HepG2 (cell line): Measurements from ENCODE around the gene ATE1. TPM values are rescaled to one million over a fixed set of nuclear protein-coding genes. Genes with fewer than 3 reads are reported as not detected.
A peak's percentile ranks its signal among the peaks of the same experiment; 100 is the strongest.

ENCODE experiments used
- DMAP1 ChIP-seq: IDR thresholded peaks from 2 replicates; pipeline ENCODE4 v1.6.1; 2016
- GFI1 ChIP-seq: sonication (generic); formaldehyde crosslinking; IDR thresholded peaks from 2 replicates; pipeline ENCODE4 v1.5.0; 2020; ENCODE audit warnings: missing genetic modification reagents, mild to moderate bottlenecking, borderline replicate concordance
- HNF4A ChIP-seq: sonication (generic); formaldehyde crosslinking; IDR thresholded peaks from 2 replicates; pipeline ENCODE4 v1.4.0; 2020; ENCODE audit warnings: missing genetic modification reagents
- NR2F1 ChIP-seq, 2 experiments: fragments of 450-650 bp in 1 of 2; formaldehyde crosslinking in 1 of 2; IDR thresholded peaks; 2 replicates each; pipeline versions ENCODE4 v1.5.0 to v1.6.1; 2016 to 2020; ENCODE audit warnings: mild to moderate bottlenecking in 1 of 2, missing compliant biosample characterization in 1 of 2, missing genetic modification reagents in 1 of 2, moderate library complexity in 1 of 2
- SMYD3 ChIP-seq: sonication (generic); formaldehyde crosslinking; IDR thresholded peaks from 2 replicates; pipeline ENCODE4 v1.8.1; 2023; ENCODE audit warnings: mild to moderate bottlenecking, missing genetic modification reagents
- SNAPC2 ChIP-seq: sonication (generic); formaldehyde crosslinking; IDR thresholded peaks from 2 replicates; pipeline ENCODE4 v1.8.1; 2022; ENCODE audit warnings: mild to moderate bottlenecking, missing genetic modification reagents
- ZFP1 ChIP-seq: IDR thresholded peaks from 2 replicates; pipeline ENCODE4 v1.6.1; 2016
- ZKSCAN5 ChIP-seq: sonication (generic); formaldehyde crosslinking; IDR thresholded peaks from 2 replicates; pipeline ENCODE4 v1.5.1; 2020; ENCODE audit warnings: mild to moderate bottlenecking, missing genetic modification reagents
- ZNF230 ChIP-seq: sonication (generic); formaldehyde crosslinking; IDR thresholded peaks from 2 replicates; pipeline ENCODE4 v1.4.0; 2020; ENCODE audit warnings: mild to moderate bottlenecking, missing genetic modification reagents
- ZNF30 ChIP-seq: sonication (generic); formaldehyde crosslinking; IDR thresholded peaks from 2 replicates; pipeline ENCODE4 v1.5.0; 2020; ENCODE audit warnings: mild to moderate bottlenecking, missing genetic modification reagents
- ZNF451 ChIP-seq: sonication (generic); formaldehyde crosslinking; IDR thresholded peaks from 2 replicates; pipeline ENCODE4 v1.5.0; 2020; ENCODE audit warnings: mild to moderate bottlenecking, missing genetic modification reagents
- ZNF570 ChIP-seq: sonication (generic); formaldehyde crosslinking; IDR thresholded peaks from 2 replicates; pipeline ENCODE4 v1.4.0; 2020; ENCODE audit warnings: mild to moderate bottlenecking, missing genetic modification reagents, borderline replicate concordance
- ZSCAN25 ChIP-seq: sonication (generic); formaldehyde crosslinking; IDR thresholded peaks from 2 replicates; pipeline ENCODE4 v1.8.0; 2022; ENCODE audit warnings: mild to moderate bottlenecking, missing genetic modification reagents
- polyA plus RNA-seq, 8 experiments: library from polyadenylated mRNA; depleted of rRNA in 3 of 8; stranded (reverse) in 7 of 8; unstranded in 1 of 8; fragments of >200 nt; fragmentation: Illumina TruSeq in 4 of 8; extraction: Trizol in 4 of 8; gene quantifications; 2 replicates each; pipeline versions ENCODE4 v1.2.1 to v1.2.3, GENCODE V29; 2011 to 2016; ENCODE audit warnings: low read depth in 4 of 8, missing spikeins in 1 of 8, mixed read lengths in 1 of 8; ENCODE audit not compliant: insufficient read depth in 1 of 8
- total RNA-seq, 5 experiments: library from RNA; depleted of rRNA; stranded (reverse); fragments of >200 nt; fragmentation: Illumina TruSeq; extraction: Trizol; gene quantifications; 2 replicates each; pipeline ENCODE4 v1.2.3, GENCODE V29; 2016; ENCODE audit warnings: low read depth in 1 of 5
- TF ChIP-seq, protein P1 (sequence below): IDR thresholded peaks from 2 replicates; pipeline ENCODE4 v1.6.1; 2016; ENCODE audit warnings: missing compliant biosample characterization, missing genetic modification reagents, borderline replicate concordance
- TF ChIP-seq, protein P2 (sequence below): sonication (generic); formaldehyde crosslinking; conservative IDR thresholded peaks from 2 replicates; pipeline ENCODE4 v1.4.0; 2020; ENCODE audit warnings: missing genetic modification reagents
- TF ChIP-seq, protein P3 (sequence below): sonication (generic); formaldehyde crosslinking; IDR thresholded peaks from 2 replicates; pipeline ENCODE4 v1.4.0; 2020; ENCODE audit warnings: missing genetic modification reagents
- TF ChIP-seq, protein P4 (sequence below): fragments of 450-650 bp; IDR thresholded peaks from 2 replicates; pipeline ENCODE4 v1.6.1; 2016
- TF ChIP-seq, protein P5 (sequence below): sonication (generic); formaldehyde crosslinking; IDR thresholded peaks from 2 replicates; pipeline ENCODE4 v1.8.0; 2022; ENCODE audit warnings: mild to moderate bottlenecking, missing genetic modification reagents, borderline replicate concordance

ATE1 gene
- total and polyA plus RNA-seq, 2 of the 13 experiments (the other 11 are each of a cell fraction or from before 2014, with no cell fraction given) = 17.5 to 42.2 TPM

DNA sequence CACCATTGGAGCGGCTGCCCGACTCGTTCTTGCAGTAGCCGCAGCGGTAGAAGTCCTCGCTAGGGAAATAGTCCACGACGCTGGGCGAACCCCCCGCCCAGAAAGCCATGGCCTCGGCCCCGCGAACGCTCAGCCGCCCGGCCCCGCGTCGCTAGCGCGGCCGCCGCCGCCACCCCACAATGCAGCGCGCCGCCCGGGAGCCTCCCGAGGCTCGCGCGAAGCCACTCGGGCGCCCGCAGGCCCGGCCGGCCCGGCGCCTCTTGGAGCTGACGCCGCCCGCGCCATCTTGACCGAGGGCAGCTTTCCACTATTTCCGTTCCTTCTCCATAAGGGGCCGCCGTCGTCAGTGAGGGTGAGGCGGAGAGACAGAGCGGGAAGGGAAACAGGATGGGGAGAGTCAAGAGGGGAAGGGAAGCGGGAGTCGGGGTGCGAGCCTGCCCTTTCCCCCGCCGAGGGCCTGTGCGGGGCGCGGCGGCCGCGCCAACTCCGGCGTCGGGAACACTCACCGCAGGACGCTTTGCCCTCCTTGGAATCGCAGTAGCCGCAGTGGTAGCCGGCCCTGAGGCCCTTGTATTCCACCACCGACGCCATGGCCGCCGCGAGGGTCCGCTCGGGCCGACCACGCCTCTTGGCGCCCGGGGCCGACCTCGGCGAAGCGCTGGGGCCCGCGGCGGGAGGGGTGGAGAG lies at the start of gene ATE1 (continued):
- TF ChIP-seq, protein P1, sequence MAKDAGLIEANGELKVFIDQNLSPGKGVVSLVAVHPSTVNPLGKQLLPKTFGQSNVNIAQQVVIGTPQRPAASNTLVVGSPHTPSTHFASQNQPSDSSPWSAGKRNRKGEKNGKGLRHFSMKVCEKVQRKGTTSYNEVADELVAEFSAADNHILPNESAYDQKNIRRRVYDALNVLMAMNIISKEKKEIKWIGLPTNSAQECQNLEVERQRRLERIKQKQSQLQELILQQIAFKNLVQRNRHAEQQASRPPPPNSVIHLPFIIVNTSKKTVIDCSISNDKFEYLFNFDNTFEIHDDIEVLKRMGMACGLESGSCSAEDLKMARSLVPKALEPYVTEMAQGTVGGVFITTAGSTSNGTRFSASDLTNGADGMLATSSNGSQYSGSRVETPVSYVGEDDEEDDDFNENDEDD (CRISPR knock-in tag) = peak; percentile 61; the same call in 1 of the 2 replicates
- no peak for TF ChIP-seq SMYD3 (CRISPR knock-in tag)
- no peak; the same call in none of the 2 replicates for TF ChIP-seq DMAP1 (CRISPR knock-in tag)
- TF ChIP-seq, protein P2, sequence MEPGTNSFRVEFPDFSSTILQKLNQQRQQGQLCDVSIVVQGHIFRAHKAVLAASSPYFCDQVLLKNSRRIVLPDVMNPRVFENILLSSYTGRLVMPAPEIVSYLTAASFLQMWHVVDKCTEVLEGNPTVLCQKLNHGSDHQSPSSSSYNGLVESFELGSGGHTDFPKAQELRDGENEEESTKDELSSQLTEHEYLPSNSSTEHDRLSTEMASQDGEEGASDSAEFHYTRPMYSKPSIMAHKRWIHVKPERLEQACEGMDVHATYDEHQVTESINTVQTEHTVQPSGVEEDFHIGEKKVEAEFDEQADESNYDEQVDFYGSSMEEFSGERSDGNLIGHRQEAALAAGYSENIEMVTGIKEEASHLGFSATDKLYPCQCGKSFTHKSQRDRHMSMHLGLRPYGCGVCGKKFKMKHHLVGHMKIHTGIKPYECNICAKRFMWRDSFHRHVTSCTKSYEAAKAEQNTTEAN (CRISPR knock-in tag) = no peak
- TF ChIP-seq SNAPC2 = no peak
- TF ChIP-seq, protein P3, sequence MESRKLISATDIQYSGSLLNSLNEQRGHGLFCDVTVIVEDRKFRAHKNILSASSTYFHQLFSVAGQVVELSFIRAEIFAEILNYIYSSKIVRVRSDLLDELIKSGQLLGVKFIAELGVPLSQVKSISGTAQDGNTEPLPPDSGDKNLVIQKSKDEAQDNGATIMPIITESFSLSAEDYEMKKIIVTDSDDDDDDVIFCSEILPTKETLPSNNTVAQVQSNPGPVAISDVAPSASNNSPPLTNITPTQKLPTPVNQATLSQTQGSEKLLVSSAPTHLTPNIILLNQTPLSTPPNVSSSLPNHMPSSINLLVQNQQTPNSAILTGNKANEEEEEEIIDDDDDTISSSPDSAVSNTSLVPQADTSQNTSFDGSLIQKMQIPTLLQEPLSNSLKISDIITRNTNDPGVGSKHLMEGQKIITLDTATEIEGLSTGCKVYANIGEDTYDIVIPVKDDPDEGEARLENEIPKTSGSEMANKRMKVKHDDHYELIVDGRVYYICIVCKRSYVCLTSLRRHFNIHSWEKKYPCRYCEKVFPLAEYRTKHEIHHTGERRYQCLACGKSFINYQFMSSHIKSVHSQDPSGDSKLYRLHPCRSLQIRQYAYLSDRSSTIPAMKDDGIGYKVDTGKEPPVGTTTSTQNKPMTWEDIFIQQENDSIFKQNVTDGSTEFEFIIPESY (CRISPR knock-in tag) = no peak
- TF ChIP-seq ZNF30 (CRISPR knock-in tag) = no peak
- TF ChIP-seq, protein P4, sequence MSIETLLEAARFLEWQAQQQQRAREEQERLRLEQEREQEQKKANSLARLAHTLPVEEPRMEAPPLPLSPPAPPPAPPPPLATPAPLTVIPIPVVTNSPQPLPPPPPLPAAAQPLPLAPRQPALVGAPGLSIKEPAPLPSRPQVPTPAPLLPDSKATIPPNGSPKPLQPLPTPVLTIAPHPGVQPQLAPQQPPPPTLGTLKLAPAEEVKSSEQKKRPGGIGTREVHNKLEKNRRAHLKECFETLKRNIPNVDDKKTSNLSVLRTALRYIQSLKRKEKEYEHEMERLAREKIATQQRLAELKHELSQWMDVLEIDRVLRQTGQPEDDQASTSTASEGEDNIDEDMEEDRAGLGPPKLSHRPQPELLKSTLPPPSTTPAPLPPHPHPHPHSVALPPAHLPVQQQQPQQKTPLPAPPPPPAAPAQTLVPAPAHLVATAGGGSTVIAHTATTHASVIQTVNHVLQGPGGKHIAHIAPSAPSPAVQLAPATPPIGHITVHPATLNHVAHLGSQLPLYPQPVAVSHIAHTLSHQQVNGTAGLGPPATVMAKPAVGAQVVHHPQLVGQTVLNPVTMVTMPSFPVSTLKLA = no peak
- peak; percentile 84 for TF ChIP-seq ZNF451 (CRISPR knock-in tag)
- TF ChIP-seq ZSCAN25 = peak; percentile 50; the same call in 1 of the 2 replicates
- TF ChIP-seq, protein P5, sequence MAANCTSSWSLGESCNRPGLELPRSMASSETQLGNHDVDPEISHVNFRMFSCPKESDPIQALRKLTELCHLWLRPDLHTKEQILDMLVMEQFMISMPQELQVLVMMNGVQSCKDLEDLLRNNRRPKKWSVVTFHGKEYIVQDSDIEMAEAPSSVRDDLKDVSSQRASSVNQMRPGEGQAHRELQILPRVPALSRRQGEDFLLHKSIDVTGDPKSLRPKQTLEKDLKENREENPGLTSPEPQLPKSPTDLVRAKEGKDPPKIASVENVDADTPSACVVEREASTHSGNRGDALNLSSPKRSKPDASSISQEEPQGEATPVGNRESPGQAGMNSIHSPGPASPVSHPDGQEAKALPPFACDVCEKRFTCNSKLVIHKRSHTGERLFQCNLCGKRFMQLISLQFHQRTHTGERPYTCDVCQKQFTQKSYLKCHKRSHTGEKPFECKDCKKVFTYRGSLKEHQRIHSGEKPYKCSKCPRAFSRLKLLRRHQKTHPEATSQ (CRISPR knock-in tag) = no peak
- no peak for TF ChIP-seq NR2F1 (CRISPR knock-in tag; IDR thresholded peaks at IDR 0.05)
- TF ChIP-seq ZFP1 = no peak
- TF ChIP-seq HNF4A = peak; percentile 19; the same call in 1 of the 2 replicates
- no peak for TF ChIP-seq ZKSCAN5 (CRISPR knock-in tag)
- no peak for TF ChIP-seq ZNF570
- no peak for TF ChIP-seq ZNF230 (CRISPR knock-in tag)
- TF ChIP-seq GFI1 (CRISPR knock-in tag) = no peak; the same call in 1 of the 2 replicates
